Femur (tissue), 1 donor: ENCODE measurements around the gene MT4.
"Not testable (repeated sequence)": the region's sequence is repeated elsewhere in the genome, so short reads cannot be mapped to it uniquely, and the experiment has no call there.

Experiments
- DNase-seq: peaks from one replicate; pipeline ENCODE4 v3.0.0-alpha.2; 2017

The MT4 gene

DNA sequence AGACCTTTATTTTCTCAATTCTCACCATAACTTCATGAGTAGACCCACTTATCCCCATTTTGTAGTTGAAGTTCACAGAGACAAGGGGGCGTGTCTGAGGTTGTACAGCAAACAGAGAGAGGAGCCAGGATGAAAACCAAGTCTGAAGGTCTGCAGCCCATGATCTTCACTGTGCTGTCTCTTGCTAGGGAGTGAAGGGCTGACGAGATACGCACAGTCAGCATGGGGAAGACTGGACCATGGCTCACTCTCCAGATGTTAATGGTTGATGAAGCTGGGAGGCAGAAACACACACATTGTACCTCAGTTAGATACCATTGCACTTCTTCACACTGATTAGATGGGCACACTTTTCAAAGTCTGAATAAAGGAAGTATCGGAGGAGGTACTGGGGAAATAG lies 5.8 kb upstream of the MT4 start:
- no peak for DNase-seq

DNA sequence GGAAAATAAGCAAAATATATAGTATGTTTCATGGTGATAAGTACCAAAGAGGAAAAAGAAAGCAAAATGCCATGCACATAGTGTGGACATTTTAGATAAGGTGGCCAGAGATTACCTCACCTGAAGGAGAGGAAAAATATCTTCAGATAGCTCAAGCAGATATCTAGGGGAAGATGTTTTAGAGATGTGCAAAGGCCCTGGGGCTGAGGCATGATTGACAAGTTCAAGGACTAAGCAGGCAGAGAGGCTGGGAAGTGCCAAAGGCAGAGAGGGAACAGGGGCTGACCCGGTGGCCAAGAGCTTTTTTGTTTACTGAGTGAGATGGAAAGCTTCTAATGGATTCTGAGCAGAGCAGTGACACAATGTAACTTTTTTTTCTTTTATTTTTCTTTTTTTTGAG lies 4.4 kb upstream of the MT4 start:
- DNase-seq, result no peak

DNA sequence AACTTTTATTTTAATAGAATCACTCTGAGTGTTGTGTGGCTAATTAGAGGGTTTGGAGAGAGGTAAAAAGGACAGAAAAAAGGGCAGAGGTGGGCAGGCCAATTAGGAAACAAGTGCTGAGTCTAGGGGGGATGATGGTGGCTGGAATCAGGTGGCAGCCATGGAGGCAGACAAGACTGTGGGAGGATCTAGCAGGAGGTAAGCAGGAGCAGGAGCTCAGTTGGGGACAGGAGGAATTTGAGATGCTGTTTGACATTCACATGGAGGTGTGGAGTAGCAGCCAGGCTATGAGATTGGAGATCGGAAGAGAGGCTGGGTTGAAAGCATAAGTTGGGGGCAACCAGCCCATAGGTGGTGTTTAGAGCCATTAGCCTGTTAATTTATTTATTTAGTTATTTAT lies 3.7 kb upstream of the MT4 start:
- DNase-seq, result no peak

DNA sequence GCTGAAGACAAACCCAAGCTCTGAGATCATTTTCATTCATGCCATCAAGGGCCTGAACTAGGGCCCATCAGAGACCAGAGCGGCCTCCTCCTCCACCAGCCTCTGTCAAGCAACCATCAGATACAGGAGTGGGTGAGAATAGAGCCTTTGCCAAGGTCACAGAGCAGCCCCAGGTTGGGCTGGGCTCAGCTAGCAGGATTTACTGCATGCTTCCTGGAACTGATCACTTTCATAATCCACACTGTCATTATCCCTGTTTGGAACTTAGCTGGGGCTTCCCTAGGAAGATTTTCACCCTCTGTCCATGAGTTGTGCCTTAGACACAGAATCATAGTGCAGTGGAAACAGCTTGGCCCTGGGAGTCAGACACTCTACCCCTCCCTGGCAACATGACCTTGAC lies 5.1 kb downstream of the MT4 start:
- no peak for DNase-seq

DNA sequence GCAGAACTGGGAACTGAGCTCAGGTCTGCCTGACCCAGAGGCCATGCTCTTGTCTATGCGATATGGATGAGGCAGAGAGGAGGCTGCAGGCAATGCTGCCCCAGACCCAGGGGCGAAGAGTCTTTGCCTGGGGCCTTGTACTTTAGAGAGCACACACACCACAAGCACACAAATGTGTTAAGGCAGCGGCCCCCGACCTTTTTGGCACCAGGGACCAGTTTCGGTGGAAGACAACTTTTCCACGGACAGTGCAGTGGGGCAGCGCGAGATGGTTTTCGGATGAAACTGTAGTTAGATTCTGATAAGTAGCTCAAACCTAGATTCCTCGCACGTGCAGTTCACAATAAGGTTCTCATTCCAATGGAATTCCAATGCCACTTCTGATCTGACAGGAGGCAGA lies 6.7 kb downstream of the MT4 start:
- no peak for DNase-seq

DNA sequence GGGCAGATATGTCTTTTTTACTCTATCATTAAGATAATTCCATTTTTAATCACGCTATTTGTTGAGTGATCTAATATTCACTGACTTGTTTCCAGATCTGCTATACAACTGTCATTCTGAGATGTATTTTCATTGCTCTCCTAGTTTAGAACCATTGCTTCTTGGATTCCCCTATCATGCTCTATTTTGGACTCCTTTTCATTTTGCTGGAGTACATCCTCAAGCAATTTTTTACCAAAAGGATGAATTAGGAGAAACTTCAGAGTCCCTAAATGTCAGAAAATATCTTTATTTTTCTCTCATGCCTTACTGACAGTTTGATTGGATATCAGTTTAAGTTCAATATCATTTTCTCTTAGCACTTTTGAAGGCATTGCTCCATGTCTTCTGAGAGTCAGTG lies 9.8 kb downstream of the MT4 start:
- no peak for DNase-seq

DNA sequence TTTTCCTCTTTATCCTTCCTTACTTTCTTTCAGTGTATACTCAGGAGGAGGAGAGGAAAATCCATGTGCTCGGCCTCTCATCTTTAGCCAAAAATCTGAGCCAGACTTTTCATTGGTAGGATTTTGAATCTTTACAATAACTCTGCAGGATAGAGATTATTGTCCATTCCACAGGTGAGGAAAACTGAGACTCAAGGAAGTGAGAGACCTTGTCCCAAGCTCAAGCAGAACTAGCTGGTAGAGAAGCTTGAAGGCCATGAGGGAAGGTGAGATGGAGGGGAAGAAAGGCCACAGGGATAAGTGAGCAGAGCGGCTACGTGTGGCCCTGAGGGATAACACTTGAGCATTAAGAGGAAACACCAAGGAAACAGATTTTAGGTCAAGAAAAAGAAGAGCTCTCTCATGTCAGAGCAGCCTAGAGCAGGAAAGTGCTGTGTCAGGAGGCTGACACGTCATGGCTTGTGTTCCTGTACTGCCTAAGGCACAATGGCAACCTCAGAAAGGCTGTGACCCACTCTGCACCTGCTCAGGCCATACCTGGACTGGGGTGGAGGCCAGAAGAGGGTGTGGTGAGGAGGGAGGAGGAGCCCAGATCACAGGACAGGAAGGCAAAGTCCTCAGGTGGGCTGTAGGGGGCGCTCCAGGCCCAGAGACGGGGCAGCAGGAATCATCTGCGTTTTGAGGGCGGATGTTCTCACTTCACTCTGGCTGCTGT lies 11.9 kb downstream of the MT4 start:
- DNase-seq, result peak; percentile 55

DNA sequence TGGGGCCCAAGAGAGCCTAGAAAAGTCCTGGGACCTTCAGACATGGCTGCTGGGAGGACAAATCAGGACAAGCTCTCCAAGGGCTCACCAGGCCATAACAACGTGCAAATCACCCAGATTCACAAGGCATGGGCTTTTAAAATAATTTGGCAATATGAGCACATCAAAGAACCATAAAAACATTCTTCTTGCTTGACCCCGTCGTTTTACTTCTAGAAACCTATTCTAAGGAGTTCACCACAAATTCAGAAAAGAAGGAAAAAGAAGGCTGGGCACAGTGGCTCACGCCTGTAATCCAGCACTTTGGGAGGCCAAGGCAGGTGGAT lies 12.4 kb downstream of the MT4 start:
- DNase-seq, result no peak

DNA sequence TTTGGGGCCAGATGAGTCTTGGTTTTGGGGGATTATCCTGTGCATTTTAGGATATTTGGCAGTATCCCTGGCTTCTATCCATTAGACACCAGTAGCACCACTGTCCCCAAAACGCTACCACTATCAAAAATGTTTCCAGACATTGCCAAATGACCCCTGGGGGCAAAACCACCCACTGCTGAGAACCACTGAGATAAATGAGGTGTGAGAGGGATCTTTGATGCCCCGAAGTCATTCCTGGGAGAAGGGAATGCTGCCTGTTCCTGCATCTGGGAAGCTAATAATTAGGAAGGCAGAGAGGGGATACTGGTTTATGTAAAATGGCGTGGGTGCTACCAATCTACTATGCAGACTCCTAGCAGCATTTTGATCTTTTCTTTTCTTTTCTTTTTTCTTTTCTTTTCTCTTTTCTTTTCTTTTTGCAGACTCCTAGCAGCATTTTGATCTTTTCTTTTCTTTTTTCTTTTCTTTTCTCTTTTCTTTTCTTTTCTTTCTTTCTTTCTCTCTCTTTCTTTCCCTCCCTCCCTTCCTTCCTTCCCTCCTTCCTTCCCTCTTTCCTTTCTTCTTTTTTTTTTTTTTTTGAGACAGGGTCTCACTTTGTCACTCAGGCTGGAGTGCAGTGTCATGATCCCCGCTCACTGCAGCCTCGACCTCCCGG lies 15.6 kb downstream of the MT4 start:
- DNase-seq, result no peak

DNA sequence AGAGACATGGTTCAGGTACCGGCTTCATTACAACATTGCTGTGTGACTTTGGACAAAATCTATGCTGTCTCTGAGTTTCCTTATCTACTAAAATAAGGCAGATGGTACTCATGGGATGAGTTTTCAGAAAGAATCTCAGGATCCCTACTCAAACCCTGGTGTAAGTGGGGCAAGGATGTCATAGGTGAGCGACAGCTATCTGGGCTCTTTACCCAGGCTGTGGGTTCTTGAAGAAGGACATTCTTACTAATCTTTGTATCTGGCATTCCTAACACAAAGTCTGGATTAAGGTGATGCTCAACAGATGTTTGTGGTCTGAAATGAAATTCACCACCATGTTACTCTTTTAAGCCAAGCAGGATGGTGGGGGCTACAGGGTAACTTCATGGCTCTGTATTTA lies 18.0 kb downstream of the MT4 start:
- DNase-seq, result not testable (repeated sequence)

DNA sequence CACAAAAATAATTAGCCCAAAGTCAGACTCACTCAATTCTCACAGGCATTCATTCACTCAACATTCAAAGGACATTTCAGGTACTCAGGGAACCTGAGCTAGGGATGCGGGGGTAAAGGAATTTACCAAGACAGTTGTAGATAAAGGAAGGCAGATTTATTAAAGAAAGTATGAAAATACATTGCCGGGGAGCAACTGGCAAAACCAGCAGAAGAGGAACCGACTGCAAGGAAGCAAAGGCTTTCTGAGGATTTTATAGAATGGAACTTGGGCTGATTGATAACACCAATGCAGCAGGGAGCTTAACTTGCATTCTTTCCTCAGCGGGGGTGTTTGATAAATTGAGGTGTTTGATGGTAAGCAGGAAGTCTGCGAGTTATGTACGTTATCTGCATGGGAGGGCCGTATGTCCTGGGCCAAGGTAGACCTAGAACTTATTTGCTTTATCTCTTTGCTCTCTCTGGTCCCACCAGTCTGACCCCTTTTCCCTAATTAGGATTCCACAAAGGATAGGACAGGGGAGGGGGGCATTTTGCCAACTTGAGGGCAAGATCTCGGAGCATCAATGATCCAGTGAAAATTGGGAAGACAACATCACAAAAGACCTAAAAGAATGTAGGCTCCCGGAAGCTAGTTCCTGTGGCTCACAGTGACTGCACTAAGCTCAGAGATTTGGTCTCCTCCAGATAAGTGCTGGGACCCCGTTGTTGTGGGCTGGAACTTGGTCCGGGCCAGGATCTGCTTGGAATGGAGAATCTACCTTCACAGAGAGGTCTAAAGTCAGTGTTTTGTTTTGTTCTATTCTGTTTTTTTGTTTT lies 18.7 kb downstream of the MT4 start:
- no peak for DNase-seq

DNA sequence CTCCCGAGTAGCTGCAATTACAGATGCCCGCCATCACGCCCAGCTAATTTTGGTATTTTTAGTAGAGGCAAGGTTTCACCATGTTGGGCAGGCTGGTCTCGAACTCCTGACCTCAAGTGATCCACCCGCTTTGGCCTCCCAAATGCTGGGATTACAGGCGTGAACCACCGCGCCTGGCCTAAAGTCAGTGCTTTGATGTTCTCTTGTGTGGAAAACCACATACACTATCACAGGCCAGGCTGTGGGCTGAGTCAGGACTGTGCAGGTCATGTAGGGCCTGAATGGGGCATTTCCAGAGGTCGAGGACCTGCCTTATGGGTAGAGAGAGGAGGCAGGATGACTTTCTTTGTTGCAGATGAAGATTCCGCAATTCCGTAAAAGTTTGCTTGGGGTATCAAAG lies 19.4 kb downstream of the MT4 start:
- DNase-seq, result no peak

DNA sequence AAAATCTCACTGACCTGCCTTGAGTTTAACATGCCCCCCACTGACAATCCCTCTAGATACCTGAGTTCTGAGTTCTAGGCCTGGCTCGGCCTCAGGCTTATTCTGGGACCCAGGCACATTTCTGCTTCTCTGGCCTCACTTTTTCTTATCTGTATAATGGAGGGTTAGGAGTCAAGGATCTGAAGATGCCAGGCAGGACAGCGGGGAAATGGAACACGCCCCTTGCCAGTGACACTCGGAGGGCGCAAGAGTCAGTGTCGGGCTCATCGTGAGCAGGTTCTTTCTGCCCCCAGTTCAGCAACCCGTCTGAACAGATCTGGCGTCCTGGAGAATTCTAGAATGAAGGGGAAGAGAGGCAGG lies 23.9 kb downstream of the MT4 start:
- no peak for DNase-seq

DNA sequence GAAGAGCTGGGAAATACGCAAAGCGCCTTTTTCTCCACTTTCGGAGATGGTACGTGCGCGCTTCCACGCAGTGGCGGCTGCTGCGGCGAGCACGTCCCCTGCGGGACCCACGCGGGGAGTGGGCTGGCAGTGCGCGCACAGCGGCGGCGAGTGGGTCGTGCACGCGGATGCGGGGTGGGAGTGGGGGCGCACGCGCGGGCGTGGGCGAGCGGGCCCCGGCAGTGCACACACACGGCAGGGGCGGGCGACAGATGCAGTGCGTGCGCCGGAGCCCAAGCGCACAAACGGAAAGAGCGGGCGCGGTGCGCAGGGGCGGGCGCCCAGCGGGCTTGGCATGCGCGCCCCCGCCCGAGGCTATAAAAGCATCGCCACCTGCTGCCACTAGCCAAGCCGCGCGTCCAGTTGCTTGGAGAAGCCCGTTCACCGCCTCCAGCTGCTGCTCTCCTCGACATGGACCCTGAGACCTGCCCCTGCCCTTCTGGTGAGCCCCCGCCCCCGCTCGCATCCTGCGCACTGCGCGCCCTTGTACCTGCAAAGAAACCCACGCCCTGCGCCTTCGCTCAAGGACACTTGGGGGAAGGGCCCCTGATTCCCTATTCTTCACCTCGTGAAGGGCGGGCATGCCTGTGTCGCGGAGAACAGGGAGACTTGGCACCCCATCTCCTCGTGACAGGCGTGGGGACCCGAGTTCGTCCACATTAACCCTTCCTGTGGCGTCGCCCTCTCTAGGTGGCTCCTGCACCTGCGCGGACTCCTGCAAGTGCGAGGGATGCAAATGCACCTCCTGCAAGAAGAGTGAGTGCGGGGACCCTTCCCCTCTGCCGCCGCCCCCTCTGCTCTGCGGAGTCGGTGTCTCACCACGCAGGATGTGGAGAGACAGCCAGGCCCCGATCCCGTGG lies 24.5 kb downstream of the MT4 start, which contains the start of gene MT3:
Gene MT3 (plus strand): TSS at position 388 of the 899 bp plus-strand sequence. CDS start 63 bp downstream, at position 451.
- DNase-seq, result peak; percentile 35

DNA sequence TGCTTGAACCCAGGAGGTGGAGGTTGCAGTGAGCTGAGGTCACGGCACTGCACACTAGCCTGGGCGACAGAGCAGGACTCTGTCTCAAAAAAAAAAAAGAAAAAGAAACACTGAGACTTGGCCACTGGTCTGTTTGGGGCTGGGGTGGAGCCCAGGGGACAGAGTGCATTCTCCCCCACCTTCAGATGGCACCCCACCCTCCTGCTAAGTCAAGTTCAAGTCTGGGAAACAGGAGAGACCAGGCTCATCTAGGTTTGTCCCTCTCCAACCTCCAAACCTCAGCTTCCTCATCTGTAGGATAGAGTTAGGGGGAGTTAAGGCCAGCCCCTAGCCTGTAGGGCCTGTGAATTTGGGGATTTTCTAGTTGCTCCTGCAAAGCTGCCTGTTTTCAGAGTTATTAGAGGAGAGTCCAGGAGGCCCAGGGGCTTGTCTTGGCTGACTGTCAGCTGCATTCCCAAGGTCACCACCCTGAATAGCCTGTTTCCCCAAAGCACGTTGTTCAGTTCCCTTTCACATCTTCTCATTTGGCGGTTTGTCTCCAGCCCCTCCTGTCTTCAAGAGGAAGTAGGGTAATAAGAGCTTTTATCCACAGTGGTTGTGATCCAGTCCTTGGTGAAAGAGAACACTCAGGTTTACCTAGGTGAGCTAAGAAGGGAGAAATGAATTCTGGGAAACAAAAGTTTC lies 26.6 kb downstream of the MT4 start:
- no peak for DNase-seq

DNA sequence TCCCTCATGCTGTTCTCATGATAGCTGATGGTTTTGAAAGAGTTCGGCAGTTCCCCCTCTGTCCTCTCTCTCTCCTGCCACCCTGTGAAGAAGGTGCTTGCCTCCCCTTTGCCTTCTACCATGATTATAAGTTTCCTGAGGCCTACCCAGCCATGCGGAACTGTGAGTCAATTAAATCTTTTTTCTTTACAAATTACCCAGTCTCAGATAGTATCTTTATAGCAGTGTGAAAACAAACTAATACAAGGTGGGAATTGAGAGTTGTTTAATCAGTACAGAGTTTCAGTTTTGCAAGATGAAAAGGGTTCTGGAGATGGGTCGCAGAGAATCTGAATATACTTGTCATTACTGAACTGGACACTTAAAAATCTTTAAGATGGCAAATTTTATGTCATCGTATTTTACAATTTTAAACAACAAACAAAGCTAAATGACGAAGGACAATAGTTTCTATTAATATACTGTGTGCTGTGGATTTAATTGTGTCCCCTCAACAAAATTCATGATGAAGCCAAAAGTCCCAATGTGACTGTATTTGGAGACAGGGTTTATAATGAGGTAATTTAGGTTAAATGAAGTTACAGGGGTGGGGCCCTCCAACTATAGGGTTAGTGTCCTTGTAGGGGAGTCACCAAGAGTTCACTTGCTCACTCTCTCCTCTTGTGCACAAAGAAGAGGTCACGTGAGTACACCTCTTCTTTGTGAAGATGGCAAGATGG lies 28.9 kb downstream of the MT4 start:
- no peak for DNase-seq

DNA sequence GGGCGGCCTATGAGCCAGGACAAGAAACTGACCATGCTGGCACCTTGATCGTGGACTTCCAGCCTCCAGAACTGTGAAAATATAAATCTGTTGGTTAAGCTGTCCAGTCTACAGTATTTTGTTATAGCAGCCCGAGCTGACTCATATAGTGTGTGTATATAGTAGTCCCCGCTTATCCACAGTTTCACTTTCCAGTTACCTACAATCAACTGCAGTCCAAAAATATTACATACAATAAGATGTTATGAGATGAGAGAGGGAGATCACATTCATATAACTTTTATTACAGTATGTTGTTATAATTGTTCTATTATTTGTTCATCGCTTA lies 29.4 kb downstream of the MT4 start:
- DNase-seq, result no peak

DNA sequence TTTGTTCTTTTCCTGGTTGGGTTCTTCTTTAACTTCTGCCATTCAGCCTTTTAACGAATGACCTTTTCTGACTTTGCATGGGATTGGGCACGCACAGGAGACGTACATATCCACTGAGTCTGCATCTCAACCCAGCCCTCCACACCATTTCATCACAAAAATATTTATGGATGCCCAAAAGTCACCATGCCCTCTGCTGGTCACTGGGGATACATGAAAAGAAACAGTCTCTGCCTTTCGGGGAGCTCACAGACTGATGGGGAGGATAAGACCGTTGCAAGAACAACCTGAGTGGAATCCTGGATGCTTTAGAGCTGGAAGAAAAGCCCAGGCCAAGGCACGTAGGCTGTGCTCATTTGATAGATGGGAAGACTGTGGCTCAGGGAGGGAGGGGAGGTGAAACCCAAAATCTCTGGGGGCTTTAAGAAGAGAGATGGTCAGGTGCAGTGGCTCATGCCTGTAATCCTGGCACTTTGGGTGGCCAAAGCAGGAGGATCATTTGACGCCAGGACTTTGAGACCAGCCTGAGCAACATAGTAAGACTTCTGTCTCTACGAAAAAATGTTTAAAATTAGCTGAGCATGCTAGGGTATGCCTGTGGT lies 35.6 kb downstream of the MT4 start:
- no peak for DNase-seq

DNA sequence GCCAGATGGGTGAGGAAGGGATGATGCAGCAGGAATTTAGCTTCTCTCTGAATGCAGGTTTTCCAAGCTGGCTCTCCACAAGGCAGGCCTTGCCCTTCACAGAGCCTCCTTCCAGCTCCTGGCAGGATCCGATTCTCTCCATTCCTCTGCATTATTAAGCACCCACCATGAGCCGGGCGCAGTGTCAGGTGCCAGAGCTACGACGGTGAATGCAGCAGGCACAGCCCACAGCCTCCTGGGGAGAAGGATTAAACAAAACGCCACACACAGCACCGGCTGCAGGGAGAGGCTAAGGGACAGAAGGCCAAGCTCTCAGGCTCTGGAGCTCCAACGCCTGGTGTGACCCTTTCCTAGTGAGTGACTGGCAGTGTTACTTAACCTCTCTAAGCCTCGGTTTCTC lies 36.5 kb downstream of the MT4 start:
- DNase-seq, result no peak

DNA sequence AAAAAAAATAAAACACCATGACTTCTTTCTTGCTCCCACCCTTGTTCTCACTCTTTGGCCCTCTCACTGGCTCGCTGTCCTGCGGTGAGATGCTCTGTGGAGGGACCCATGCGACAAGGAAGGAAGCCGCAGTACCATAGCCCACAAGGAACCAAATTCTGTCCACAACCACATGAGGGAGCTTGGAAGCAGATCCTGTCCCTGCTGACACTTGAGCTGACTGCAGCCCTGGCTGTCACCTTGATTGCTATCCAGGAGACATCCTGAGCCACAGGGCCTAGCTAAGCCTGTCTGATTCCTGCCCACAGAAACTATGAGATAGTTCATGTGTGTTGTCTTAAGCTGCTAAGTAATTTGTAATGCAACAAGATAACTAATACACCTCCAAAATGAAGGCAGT lies 38.7 kb downstream of the MT4 start:
- no peak for DNase-seq

DNA sequence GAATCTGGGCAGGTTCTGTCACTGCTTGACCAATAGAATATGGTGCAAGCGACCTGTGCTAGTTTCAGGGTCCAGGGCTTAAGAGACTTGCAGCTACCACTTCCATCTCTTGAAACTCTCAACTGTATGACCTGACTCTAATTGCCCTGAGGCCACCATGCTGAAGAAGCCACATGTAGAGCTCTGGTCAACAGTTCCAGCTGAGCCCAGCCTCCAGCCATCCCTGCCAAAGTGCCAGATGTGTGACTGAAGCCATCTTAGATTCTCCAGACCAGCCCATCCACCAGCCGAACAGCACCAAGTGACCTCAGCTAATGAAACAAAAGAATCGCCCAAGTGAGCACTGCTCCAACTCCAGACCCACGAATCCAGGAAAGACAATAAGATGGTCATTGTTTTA lies 40.1 kb downstream of the MT4 start:
- no peak for DNase-seq

DNA sequence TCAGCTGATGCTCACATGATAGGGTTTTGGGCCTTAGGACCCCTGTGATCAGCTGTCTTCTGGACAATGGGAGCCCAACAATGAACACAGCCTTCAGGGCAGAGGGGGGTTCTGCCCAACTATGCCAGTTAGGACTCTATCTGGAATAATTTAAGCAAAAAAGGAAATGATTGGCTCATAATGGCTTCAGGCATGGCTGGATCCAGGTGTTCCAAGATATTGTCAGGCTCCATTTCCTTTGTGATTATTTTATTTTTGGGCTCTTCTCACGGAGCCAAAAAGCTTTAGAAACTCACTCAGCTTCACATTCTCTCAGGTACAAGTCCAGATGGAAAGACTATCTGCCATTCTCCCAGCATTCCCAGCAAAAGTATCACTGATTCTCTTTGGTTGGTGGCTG lies 40.6 kb downstream of the MT4 start:
- no peak for DNase-seq
